ENCODE data around the gene XPO4. TPM values are rescaled to one million over a fixed set of nuclear protein-coding genes. Genes with fewer than 3 reads are reported as not detected.

Gene XPO4
- total and polyA plus RNA-seq, 10 of the 15 experiments (the other 5 are each of a cell fraction or from before 2014, with no cell fraction given) = 3.6 to 24.9 (median 18.4) TPM

GRCh38 chr13:20902438-20903163 lies at the start of gene XPO4 (continued):
- TF ChIP-seq USF2 (IDR thresholded peaks at IDR 0.05; ENCODE audit: borderline replicate concordance, low read depth, low read length) (no peak), BACH1 (IDR thresholded peaks at IDR 0.05; ENCODE audit: borderline replicate concordance) (peak; percentile 82), PRDM15 (CRISPR knock-in tag; IDR thresholded peaks at IDR 0.05) (0 out of 2 replicates have a peak, but pooled peaks have one; percentile 17), SMC3 (IDR thresholded peaks at IDR 0.05; ENCODE audit: borderline replicate concordance, low read length) (no peak), TAF1 (IDR thresholded peaks at IDR 0.05; ENCODE audit: borderline replicate concordance, low read depth, low read length) (peak; percentile 79; the same call in 1 of the 2 replicates), SIX5 (IDR thresholded peaks at IDR 0.05; ENCODE audit: low read depth, low read length, severe bottlenecking) (peak; percentile 57), NFYB (IDR thresholded peaks at IDR 0.05; ENCODE audit: insufficient read depth, low read depth, low read length) (peak; percentile 78; the same call in 1 of the 2 replicates), ZNF592 (IDR thresholded peaks at IDR 0.05) (peak; percentile 57; the same call in 1 of the 2 replicates), NR2C2 (IDR thresholded peaks at IDR 0.05; ENCODE audit: borderline replicate concordance, control insufficient read depth, insufficient read length, low read depth) (no peak), CTCF (IDR thresholded peaks at IDR 0.05 in 2 of 3, conservative IDR thresholded peaks at IDR 0.05 in 1 of 3; ENCODE audit: control insufficient read depth in 2 of 3, extremely low read depth in 1 of 3, insufficient read depth in 1 of 3, low read depth in 3 of 3, low read length in 3 of 3) (no peak), EGR1 (IDR thresholded peaks at IDR 0.05; ENCODE audit: borderline replicate concordance in 1 of 2, low read depth in 2 of 2, low read length in 2 of 2) (peak in 1 of 2 experiments; percentile 76; a peak in 1 of 3 replicates), RAD21 (IDR thresholded peaks at IDR 0.05; ENCODE audit: insufficient read depth, low read depth, low read length) (no peak)

Measured in GM12878 (cell line).